ENCODE measurements around the gene BCL11B.

BCL11B gene

GRCh38 chr14:99158646-99159165 lies 113.3 kb downstream of the BCL11B start:
- no peak for DNase-seq (ENCODE audit: low read depth)

DNA sequence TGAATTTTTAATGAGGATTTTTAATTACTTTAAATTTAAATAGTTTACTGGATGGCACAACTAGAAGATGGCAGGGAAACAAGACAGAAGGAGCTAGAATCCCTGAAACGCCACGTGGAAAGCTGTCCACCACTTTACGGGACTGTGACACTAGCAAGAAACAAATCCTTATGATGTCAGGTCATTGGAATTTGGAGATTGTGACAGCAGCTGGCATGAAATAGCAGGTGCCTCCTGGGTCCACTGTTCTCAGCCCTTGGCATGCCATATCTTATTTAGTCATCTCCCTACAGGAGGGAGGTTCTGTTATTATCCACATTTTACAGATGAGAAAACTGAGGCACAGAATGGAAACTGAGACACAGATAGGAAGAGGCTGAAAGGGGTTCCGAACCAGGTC lies 113.8 kb downstream of the BCL11B start:
- no peak for DNase-seq (ENCODE audit: low read depth)

DNA sequence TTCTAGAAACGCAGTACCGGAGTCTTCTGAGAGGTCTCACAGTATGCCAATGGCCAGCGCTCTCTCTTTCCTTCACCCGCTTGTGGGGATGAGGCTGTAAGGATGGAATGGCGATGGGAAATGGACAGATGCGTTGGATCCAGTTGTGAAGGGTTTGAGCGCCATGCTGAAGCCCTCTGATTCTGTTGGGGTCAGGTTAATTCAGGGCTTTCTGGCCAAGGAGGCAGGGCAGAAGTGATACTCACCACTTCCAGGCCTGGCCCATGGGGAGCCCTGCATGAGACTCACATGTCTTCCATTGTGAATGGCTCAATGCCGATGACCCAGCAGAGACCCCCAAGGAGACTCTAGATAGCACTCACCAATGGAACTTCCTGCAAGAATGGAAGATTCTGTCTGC lies 114.3 kb downstream of the BCL11B start:
- no peak for DNase-seq (ENCODE audit: low read depth)

- no peak for DNase-seq (ENCODE audit: low read depth)
Measured at GRCh38 chr14:99157246-99157645, 114.8 kb downstream of the BCL11B start.

- DNase-seq (ENCODE audit: low read depth) = no peak
Measured at GRCh38 chr14:99156814-99157213, 115.2 kb downstream of the BCL11B start.

DNA sequence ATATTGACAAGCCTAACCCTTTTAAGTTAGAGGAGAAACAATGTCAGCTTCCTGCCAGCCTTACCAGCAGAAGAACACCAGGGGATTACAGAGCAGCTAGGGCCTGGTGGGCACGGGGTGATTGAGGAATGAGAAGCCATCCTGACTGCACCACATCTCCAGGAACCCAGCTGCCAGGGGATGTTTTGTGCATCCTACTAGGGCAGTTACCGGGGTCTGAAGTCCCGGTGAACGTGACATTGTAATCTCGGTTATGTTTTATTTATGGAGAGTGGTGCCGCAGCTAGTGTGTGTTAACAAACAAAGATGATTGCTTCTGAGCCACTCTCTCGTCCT lies 115.9 kb downstream of the BCL11B start:
- DNase-seq (ENCODE audit: low read depth) = no peak

DNA sequence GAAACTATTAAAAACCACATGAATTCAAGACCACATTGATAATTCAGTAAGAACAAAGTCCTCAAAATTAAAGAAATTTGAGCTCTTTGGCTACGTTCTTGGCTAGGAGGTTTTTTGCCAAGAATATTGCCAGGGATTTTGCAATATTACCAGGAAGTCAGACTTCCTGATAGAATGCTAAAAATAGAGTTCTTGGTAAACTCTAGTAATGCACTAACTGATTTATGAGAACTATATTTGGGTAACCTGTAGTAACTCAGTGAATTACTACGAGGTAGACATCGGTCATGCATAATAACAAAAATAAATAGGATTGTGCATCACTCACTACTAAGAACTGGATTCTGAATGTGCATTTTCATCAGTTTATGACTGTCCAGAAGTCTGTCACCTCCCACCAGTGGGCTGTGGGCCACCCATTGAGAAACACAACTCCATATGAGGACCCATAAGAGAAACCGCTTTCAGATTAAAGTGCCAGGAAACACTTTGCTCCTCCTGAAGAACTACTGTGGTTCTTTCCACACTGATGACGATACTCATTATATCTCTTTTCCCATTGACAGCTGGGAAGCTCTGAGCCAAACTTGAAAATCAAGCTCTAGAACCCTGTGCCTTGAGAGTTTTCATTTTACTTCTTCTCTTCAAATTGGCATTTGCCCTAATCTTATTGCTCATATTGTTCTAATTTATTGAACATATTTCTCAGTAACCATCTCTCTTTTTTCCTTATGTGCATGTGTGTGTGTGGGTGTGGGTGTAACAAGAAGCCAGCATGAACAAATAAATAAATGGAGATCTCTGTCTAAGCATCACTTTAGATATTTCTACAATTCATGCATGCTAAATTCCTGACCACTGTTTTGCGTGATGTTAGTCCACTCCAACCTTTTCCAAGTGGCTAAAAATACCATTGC lies 116.6 kb downstream of the BCL11B start:
- DNase-seq (ENCODE audit: low read depth) = no peak

- no peak for DNase-seq (ENCODE audit: low read depth)
Measured at GRCh38 chr14:99150236-99150635, 121.8 kb downstream of the BCL11B start.

DNA sequence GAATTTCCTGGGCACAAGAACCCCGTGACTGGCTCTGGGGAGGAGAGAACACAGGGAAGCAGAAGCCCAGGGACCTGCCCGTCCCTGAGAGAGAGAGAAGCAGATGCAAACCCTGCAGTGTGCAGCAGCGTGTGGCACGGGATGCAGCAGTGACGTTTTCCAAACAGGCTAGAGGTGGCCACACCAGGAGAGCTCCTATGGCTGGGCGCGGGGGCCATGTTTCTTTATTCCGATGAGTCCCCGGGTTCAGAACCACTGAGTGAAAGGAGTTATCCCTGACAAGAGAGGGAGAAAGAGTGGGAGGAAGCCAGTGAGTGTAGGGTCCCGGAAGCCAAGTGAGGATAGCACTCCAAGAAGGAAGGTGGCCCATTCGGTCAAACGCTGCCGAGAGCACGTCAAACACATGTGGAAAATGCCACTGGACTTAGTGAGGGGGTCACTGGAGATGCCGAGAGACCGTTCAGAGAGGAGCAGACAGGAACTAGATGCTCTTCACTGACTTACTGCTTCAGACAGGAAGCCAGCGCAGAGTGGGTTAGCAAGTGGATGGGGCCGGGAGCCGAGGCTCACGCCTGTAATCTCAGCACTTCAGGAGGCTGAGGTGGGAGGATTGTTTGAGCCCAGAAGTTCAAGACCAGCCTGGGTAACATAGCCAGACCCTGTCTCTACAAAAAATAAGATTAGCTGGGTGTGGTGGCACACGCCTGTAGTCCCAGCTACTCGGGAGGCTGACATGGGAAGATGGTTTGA lies 123.0 kb downstream of the BCL11B start:
- no peak for DNase-seq (ENCODE audit: low read depth)

DNA sequence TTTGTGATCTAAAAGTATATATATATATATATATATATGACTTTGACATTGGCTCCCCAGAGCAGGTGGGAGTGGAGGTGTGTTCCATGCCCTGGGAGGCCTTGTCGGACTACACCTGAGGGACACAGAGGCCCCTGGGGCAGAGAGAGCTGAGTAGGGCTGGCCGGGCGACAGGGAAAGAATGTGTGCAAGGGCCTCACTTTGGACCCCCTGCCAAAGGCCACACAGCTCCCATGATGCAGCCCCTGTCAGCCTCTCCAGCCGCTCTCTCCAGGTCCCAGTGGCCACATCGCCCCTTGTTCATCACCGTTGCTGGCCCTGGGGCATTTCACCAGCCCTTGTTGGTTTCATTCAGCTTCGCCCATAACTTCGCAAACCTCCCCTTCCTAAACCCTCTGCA lies 123.9 kb downstream of the BCL11B start:
- no peak for DNase-seq (ENCODE audit: low read depth)

DNA sequence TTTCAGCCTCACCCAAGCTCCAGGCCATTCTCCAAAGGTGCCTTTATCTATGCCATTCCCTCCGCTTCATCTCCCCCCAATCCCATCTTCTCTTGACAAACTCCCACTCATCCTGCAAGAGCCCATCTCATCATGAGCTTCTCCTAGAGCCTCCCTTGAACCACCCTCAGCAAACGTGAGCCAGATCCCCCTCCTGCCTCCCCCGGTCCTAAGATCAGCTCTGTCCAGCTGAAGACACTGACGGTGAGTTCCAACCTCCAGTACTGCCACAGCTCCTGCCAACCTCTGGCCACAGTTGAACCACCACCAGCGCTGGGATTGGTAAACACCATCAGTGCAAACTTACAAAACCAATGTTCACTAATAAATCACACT lies 124.6 kb downstream of the BCL11B start:
- no peak for DNase-seq (ENCODE audit: low read depth)

- DNase-seq (ENCODE audit: low read depth) = no peak
Measured at GRCh38 chr14:99146616-99147365, 125.2 kb downstream of the BCL11B start.

- no peak for DNase-seq (ENCODE audit: low read depth)
Measured at GRCh38 chr14:99145307-99145706, 126.7 kb downstream of the BCL11B start.

GRCh38 chr14:99143793-99144192 lies 128.2 kb downstream of the BCL11B start:
- no peak for DNase-seq (ENCODE audit: low read depth)

- no peak for DNase-seq (ENCODE audit: low read depth)
Measured at GRCh38 chr14:99143126-99143525, 128.9 kb downstream of the BCL11B start.

DNA sequence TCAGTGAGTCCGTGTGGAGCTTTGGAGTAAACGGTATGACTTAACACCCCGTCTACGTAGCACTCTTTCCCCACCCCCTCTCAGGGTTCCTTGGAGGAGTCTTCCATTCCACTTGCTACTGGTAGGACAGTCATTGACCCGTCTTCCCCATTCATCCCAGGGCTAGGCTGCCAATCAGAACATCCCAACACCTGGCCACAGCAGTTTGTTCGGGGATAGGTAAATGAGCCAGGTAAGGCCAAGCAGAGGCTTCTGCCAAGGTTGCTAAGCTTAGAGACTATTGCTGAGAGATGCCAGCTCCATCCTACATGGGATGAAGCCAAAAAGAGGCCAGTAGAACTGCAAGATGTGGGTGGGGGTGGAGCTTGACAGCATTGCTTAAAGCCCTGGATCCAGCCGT lies 130.8 kb downstream of the BCL11B start:
- no peak for DNase-seq (ENCODE audit: low read depth)

- no peak for DNase-seq (ENCODE audit: low read depth)
Measured at GRCh38 chr14:99138999-99139865, 132.8 kb downstream of the BCL11B start.

DNA sequence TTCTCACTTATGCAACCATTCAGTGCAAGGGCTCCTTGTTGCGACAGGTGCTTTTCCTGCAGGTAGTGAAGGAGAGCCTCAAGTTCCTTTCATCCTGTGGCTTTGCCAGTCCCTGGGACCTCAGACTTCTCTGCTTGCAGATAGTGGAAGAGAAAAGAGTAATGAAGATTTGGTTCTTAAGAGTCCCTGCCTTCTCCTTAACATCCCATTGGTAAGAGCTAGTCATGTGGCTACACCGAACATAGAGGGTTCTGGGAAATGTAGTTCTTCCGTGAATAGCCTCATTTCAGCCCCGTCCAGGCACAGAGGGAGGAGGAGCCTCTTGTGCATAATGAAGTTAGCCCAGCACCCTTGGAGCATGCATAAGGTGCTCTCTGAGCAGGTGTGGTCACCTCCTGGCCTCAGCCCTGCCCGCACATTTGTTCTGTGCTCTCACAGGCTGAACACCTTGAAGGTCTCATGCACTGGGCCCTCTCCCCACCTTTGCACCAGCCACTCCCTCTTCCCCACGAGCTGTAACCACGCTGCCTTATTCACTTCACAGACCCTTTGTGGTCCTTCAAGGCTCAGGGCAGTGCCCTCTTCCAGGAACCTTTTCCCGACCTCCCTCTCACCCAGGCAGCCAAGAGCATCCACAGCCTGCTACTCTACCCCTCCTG lies 134.0 kb downstream of the BCL11B start:
- no peak for DNase-seq (ENCODE audit: low read depth)

DNA sequence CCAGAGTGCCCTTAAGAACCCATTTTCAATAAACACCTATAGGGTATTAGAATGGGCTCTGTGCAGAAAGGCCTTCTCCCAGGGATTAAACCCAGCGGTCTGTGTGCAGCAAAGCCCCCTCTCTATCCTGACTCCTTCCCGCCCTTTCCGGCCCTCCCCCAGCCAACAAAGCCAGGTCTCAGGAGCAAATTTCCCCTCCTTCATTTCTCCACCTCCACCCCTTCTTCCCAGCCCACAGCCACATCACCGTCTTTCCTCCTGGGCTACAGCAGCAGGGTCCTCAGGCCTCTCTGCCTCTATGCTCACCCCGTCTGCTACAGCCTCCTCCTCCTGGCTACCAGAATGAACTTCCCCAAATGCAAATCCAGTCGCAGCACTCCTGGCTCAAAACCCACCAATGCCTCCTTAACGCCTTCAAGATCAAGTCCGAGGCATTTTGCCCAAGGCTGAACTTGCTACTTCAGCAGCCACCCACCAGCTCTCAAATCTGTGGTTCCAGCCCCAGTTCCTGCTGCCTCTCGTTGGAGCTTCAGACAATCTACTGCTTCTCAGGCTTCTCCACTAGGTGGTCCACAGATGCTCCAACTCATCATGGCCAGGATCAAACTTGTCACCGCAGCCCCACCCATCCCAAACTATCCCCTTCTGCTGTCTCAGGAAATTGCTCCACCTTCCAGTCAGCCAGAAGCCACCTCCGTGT lies 134.8 kb downstream of the BCL11B start:
- DNase-seq (ENCODE audit: low read depth) = no peak

DNA sequence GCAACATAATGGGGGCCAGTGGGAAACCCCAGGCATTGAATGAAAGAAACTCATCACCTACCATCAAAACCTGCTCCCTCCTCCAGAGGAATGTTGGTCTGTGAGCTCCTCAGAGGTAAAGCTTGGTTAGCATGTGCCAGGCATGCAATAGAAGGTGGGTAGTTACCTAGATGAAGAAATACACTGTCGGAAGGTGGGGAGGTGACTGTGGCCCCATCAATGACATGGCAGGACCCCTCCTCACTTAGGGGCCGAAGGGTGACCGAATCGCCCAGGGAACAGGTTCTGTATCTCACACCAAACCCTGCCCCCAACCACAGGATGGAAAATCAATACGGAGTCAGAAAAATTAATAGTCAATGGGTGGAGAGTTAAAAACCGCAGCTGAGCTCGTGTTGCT lies 135.6 kb downstream of the BCL11B start:
- no peak for DNase-seq (ENCODE audit: low read depth)

DNA sequence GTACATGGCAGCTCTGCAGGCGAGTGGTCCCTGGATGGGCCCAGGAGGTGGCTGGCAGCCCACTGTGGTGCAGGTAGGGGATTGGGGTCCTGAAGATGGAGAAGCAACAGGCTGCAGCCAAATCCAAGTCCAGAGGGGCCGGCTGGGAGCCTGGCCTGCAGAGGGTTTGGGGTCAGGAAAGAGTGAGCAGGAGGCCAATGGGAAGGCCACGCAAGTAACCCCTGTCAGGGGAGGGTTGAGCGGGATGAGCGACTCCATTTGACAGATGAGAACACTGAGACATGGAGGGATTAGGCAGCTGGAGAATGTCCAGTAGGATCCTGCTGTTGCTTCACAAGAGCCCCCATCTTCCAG lies 136.0 kb downstream of the BCL11B start:
- no peak for DNase-seq (ENCODE audit: low read depth)

Data from CMK (cell line).